PC-9 (cell line): ENCODE data around the gene DNAJC5.

Source experiments
- EZH2 ChIP-seq: fragments of 200-600 bp; sonication (generic); IDR thresholded peaks from 2 replicates; pipeline ENCODE4 v1.8.0; 2017; ENCODE audit warnings: antibody characterized with exemption, low read depth
- TF ChIP-seq, protein P1 (sequence below): fragments of 200-600 bp; sonication (generic); conservative IDR thresholded peaks from 2 replicates; pipeline ENCODE4 v1.6.1; 2017; ENCODE audit warnings: mixed run types, antibody characterized with exemption, mild to moderate bottlenecking, moderate library complexity

- TF ChIP-seq EZH2: no peak
- TF ChIP-seq, protein P1, sequence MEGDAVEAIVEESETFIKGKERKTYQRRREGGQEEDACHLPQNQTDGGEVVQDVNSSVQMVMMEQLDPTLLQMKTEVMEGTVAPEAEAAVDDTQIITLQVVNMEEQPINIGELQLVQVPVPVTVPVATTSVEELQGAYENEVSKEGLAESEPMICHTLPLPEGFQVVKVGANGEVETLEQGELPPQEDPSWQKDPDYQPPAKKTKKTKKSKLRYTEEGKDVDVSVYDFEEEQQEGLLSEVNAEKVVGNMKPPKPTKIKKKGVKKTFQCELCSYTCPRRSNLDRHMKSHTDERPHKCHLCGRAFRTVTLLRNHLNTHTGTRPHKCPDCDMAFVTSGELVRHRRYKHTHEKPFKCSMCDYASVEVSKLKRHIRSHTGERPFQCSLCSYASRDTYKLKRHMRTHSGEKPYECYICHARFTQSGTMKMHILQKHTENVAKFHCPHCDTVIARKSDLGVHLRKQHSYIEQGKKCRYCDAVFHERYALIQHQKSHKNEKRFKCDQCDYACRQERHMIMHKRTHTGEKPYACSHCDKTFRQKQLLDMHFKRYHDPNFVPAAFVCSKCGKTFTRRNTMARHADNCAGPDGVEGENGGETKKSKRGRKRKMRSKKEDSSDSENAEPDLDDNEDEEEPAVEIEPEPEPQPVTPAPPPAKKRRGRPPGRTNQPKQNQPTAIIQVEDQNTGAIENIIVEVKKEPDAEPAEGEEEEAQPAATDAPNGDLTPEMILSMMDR: no peak
Observed at GRCh38 chr20:63963784-63964301, 68.9 kb downstream of the DNAJC5 start.
